Measurements from ENCODE around the gene TNPO3. TPM values are rescaled to one million over a fixed set of nuclear protein-coding genes. Genes with fewer than 3 reads are reported as not detected.

TNPO3 gene
- total RNA-seq, 2 experiments from 2014 or later, result 55.1 to 71.7 TPM

GRCh38 chr7:128954830-128955802 is 99.8 kb downstream of the TNPO3 start:
- POLR2A ChIA-PET, result interaction anchor here (0.6 to 2.6 kb wide), 10 partner anchors 11 to 449 kb away, joined by 3 to 29 read pairs (median 4); no protein-coding TSS in a partner anchor
- TF ChIP-seq EZH2phosphoT487 (IDR thresholded peaks at IDR 0.05; ENCODE audit: borderline replicate concordance, low read depth, low read length), result no peak
- TF ChIP-seq CTCF (conservative IDR thresholded peaks at IDR 0.05; ENCODE audit: low read length), result peak; percentile 43; the same call in 1 of the 2 replicates
- no peaks in the 10 kb centered on the region for H3K79me2 ChIP-seq (ENCODE audit: insufficient read depth, low read depth, low read length)
- BruUV-seq (replicated peaks), result TSS peak; percentile 75
- peaks cover 42% of the 10 kb centered on the region for H3K4me1 ChIP-seq (ENCODE audit: insufficient read depth, low read length, poor library complexity, severe bottlenecking)
- CTCF ChIA-PET (ENCODE audit: unreplicated experiment), result interaction anchor here (1.0 to 2.4 kb wide), 2 partner anchors 8 to 15 kb away, joined by 3 to 11 read pairs; no protein-coding TSS in a partner anchor
- intact Hi-C loops (cut with micrococcal nuclease; ENCODE audit: unreplicated experiment), result loop anchor here (1.0 to 5.0 kb wide), 2 partner anchors 15 to 97 kb away; no protein-coding TSS in a partner anchor
- no peaks in the 10 kb centered on the region for H3K9me2 ChIP-seq (ENCODE audit: insufficient read depth, low read length)
- H3K27ac ChIP-seq (ENCODE audit: low read depth, low read length, poor library complexity, severe bottlenecking), result peak overlapping the region; percentile 87
- H3K4me3 ChIP-seq (ENCODE audit: low read depth, low read length, poor library complexity, severe bottlenecking), result peak overlapping the region; percentile 44
- no peaks in the 10 kb centered on the region for H3K9me3 ChIP-seq (ENCODE audit: low read length)
- peak overlapping the region; percentile 80 for H3K4me2 ChIP-seq (ENCODE audit: low read length)
- peak; percentile 74 for DNase-seq (ENCODE audit: low spot score)
- no peaks in the 10 kb centered on the region for H4K20me1 ChIP-seq (ENCODE audit: insufficient read depth, low read length)
- H3K36me3 ChIP-seq (ENCODE audit: insufficient read depth, low read length), result peaks cover 96% of the 10 kb centered on the region
- peak overlapping the region; percentile 55; the same call in 1 of the 2 replicates for H2AFZ ChIP-seq (ENCODE audit: low read length)

GRCh38 chr7:128954150-128954549 is 100.8 kb downstream of the TNPO3 start:
- POLR2A ChIA-PET, result interaction anchor here (0.6 to 2.6 kb wide), 6 partner anchors 10 to 135 kb away, joined by 3 to 29 read pairs (median 4); no protein-coding TSS in a partner anchor
- peak overlapping the region; percentile 87 for H3K27ac ChIP-seq (ENCODE audit: low read depth, low read length, poor library complexity, severe bottlenecking)
- H3K9me2 ChIP-seq (ENCODE audit: insufficient read depth, low read length), result no peaks in the 10 kb centered on the region
- no peak for TF ChIP-seq CTCF (conservative IDR thresholded peaks at IDR 0.05; ENCODE audit: low read length)
- peak overlapping the region; percentile 17; the same call in 1 of the 2 replicates for H3K4me2 ChIP-seq (ENCODE audit: low read length)
- H3K79me2 ChIP-seq (ENCODE audit: insufficient read depth, low read depth, low read length), result no peaks in the 10 kb centered on the region
- H2AFZ ChIP-seq (ENCODE audit: low read length), result no peak overlapping the region
- no peaks in the 10 kb centered on the region for H3K9me3 ChIP-seq (ENCODE audit: low read length)
- CTCF ChIA-PET (ENCODE audit: unreplicated experiment), result interaction anchor here (1.0 to 2.4 kb wide), 2 partner anchors 9 to 14 kb away, joined by 3 to 11 read pairs; no protein-coding TSS in a partner anchor
- peaks cover 42% of the 10 kb centered on the region for H3K4me1 ChIP-seq (ENCODE audit: insufficient read depth, low read length, poor library complexity, severe bottlenecking)
- BruUV-seq (replicated peaks), result no TSS peak
- no peak overlapping the region for H3K4me3 ChIP-seq (ENCODE audit: low read depth, low read length, poor library complexity, severe bottlenecking)
- H4K20me1 ChIP-seq (ENCODE audit: insufficient read depth, low read length), result no peaks in the 10 kb centered on the region
- no peak for DNase-seq (ENCODE audit: low spot score)
- intact Hi-C loops (cut with micrococcal nuclease; ENCODE audit: unreplicated experiment), result no loop called here
- peaks cover 89% of the 10 kb centered on the region for H3K36me3 ChIP-seq (ENCODE audit: insufficient read depth, low read length)
